HepG2 (cell line): ENCODE results near the gene FECH. TPM values are rescaled to one million over a fixed set of nuclear protein-coding genes. Genes with fewer than 3 reads are reported as not detected.

Experiments used
- EED ChIP-seq: sonication (generic); formaldehyde crosslinking; IDR thresholded peaks from 2 replicates; pipeline ENCODE4 v1.5.0; 2020; ENCODE audit warnings: mild to moderate bottlenecking, missing genetic modification reagents
- NCOA1 ChIP-seq: sonication (generic); formaldehyde crosslinking; IDR thresholded peaks from 2 replicates; pipeline ENCODE4 v1.9.0; 2021; ENCODE audit warnings: missing genetic modification reagents
- NFKBIZ ChIP-seq: IDR thresholded peaks from 2 replicates; pipeline ENCODE4 v1.6.1; 2018; ENCODE audit warnings: missing genetic modification reagents, missing compliant biosample characterization
- TBP ChIP-seq: sonication (generic); formaldehyde crosslinking; IDR thresholded peaks from 2 replicates; pipeline ENCODE4 v1.5.0; 2020; ENCODE audit warnings: missing genetic modification reagents
- ZFP91 ChIP-seq: sonication (generic); formaldehyde crosslinking; IDR thresholded peaks from 2 replicates; pipeline ENCODE4 v1.9.0; 2022; ENCODE audit warnings: missing genetic modification reagents, mild to moderate bottlenecking, borderline replicate concordance
- ZNF318 ChIP-seq: sonication (generic); formaldehyde crosslinking; IDR thresholded peaks from 2 replicates; pipeline ENCODE4 v1.4.0; 2020; ENCODE audit warnings: mild to moderate bottlenecking, missing genetic modification reagents
- ZNF687 ChIP-seq: sonication (generic); formaldehyde crosslinking; IDR thresholded peaks from 2 replicates; pipeline ENCODE4 v1.5.1; 2020; ENCODE audit warnings: mild to moderate bottlenecking, missing genetic modification reagents, moderate library complexity
- ZSCAN31 ChIP-seq: sonication (generic); formaldehyde crosslinking; IDR thresholded peaks from 2 replicates; pipeline ENCODE4 v1.5.0; 2020; ENCODE audit warnings: low read depth, mild to moderate bottlenecking, missing genetic modification reagents
- polyA plus RNA-seq, 8 experiments: library from polyadenylated mRNA; depleted of rRNA in 3 of 8; stranded (reverse) in 7 of 8; unstranded in 1 of 8; fragments of >200 nt; fragmentation: Illumina TruSeq in 4 of 8; extraction: Trizol in 4 of 8; gene quantifications; 2 replicates each; pipeline versions ENCODE4 v1.2.1 to v1.2.3, GENCODE V29; 2011 to 2016; ENCODE audit warnings: low read depth in 4 of 8, missing spikeins in 1 of 8, mixed read lengths in 1 of 8; ENCODE audit not compliant: insufficient read depth in 1 of 8
- total RNA-seq, 5 experiments: library from RNA; depleted of rRNA; stranded (reverse); fragments of >200 nt; fragmentation: Illumina TruSeq; extraction: Trizol; gene quantifications; 2 replicates each; pipeline ENCODE4 v1.2.3, GENCODE V29; 2016; ENCODE audit warnings: low read depth in 1 of 5
- TF ChIP-seq, protein P1 (sequence below): sonication (generic); formaldehyde crosslinking; IDR thresholded peaks from 2 replicates; pipeline ENCODE4 v1.8.0; 2022; ENCODE audit warnings: mild to moderate bottlenecking, missing genetic modification reagents, borderline replicate concordance
- TF ChIP-seq, protein P2 (sequence below): sonication (generic); formaldehyde crosslinking; IDR thresholded peaks from 2 replicates; pipeline ENCODE4 v1.4.0; 2020; ENCODE audit warnings: mild to moderate bottlenecking, missing genetic modification reagents

FECH gene
- total and polyA plus RNA-seq, 2 of the 13 experiments (the other 11 are each of a cell fraction or from before 2014, with no cell fraction given), result 14.7 to 21.9 TPM

DNA sequence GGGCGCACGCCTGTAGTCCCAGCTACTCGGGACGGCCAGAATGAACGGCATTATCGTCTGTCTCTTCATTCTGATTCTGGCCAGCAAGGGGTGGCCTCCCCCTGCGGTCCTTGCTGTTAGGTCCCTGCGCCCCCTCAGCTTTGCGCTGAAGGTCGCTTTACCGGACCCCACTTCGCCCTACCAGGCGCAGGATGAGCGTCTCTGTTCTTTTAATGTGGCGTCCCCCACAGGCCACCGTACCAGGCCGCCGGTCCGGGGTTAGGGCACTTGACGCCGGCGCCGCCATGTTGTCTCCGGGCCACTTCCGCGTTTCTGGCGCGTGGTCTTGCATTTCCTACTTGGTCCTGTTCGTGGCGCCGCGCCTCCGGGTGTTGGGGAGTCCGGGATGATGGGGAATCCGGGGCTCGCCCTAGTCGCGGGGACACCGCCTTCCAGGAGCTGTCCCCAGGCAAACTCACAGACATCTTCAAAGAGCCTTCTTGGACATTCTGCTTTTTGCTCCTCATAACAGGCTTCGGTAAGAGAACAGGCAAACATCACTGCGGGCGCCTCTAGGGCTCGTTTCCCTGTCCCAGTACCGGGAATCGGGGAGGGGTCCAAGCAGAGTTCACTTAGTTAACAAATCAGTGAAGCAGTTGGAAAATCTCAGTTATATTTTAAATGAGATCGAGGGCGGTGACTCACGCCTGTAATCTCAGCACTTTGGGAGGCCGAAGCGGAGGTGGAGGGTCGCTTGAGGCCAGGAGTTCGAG, 43.7 kb upstream of the FECH start (continued):
- peak; percentile 92 for TF ChIP-seq EED (CRISPR knock-in tag)
- no peak for TF ChIP-seq TBP (CRISPR knock-in tag)
- TF ChIP-seq ZNF318 (CRISPR knock-in tag), result no peak
- TF ChIP-seq ZSCAN31 (CRISPR knock-in tag), result peak; percentile 94
- peak; percentile 96 for TF ChIP-seq ZFP91 (CRISPR knock-in tag)
- peak; percentile 94 for TF ChIP-seq ZNF687
- TF ChIP-seq NCOA1 (CRISPR knock-in tag), result 0 out of 2 replicates have a peak, but pooled peaks have one; percentile 30
- TF ChIP-seq, protein P1, sequence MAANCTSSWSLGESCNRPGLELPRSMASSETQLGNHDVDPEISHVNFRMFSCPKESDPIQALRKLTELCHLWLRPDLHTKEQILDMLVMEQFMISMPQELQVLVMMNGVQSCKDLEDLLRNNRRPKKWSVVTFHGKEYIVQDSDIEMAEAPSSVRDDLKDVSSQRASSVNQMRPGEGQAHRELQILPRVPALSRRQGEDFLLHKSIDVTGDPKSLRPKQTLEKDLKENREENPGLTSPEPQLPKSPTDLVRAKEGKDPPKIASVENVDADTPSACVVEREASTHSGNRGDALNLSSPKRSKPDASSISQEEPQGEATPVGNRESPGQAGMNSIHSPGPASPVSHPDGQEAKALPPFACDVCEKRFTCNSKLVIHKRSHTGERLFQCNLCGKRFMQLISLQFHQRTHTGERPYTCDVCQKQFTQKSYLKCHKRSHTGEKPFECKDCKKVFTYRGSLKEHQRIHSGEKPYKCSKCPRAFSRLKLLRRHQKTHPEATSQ (CRISPR knock-in tag), result no peak; the same call in 1 of the 2 replicates
- TF ChIP-seq NFKBIZ, result no peak
- TF ChIP-seq, protein P2, sequence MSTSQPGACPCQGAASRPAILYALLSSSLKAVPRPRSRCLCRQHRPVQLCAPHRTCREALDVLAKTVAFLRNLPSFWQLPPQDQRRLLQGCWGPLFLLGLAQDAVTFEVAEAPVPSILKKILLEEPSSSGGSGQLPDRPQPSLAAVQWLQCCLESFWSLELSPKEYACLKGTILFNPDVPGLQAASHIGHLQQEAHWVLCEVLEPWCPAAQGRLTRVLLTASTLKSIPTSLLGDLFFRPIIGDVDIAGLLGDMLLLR, result 0 out of 2 replicates have a peak, but pooled peaks have one; percentile 34
